Measurements from ENCODE around the gene MTARC2.

The MTARC2 gene

GRCh38 chr1:220754212-220754917 is 6.2 kb downstream of the MTARC2 start:
- no peak overlapping the region for H3K4me3 ChIP-seq (ENCODE audit: control insufficient read depth, low read depth, low read length)
- no peak for DNase-seq (ENCODE audit: low read depth)
- TF ChIP-seq CTCF (conservative IDR thresholded peaks at IDR 0.05; ENCODE audit: control insufficient read depth, insufficient read depth, low read depth, low read length), result no peak

- no peak overlapping the region for H3K4me3 ChIP-seq (ENCODE audit: control insufficient read depth, low read depth, low read length)
- TF ChIP-seq CTCF (conservative IDR thresholded peaks at IDR 0.05; ENCODE audit: control insufficient read depth, insufficient read depth, low read depth, low read length), result no peak
- no peak for DNase-seq (ENCODE audit: low read depth)
Observed at GRCh38 chr1:220754918-220755295, 6.8 kb downstream of the MTARC2 start.

- H3K4me3 ChIP-seq (ENCODE audit: control insufficient read depth, low read depth, low read length), result no peak overlapping the region
- DNase-seq (ENCODE audit: low read depth), result no peak
- TF ChIP-seq CTCF (conservative IDR thresholded peaks at IDR 0.05; ENCODE audit: control insufficient read depth, insufficient read depth, low read depth, low read length), result no peak
Observed at GRCh38 chr1:220755309-220755708, 7.2 kb downstream of the MTARC2 start.

- no peak overlapping the region for H3K4me3 ChIP-seq (ENCODE audit: control insufficient read depth, low read depth, low read length)
- DNase-seq (ENCODE audit: low read depth), result no peak
- no peak for TF ChIP-seq CTCF (conservative IDR thresholded peaks at IDR 0.05; ENCODE audit: control insufficient read depth, insufficient read depth, low read depth, low read length)
Observed at GRCh38 chr1:220757441-220757840, 9.3 kb downstream of the MTARC2 start.

GRCh38 chr1:220759147-220759546 is 11.0 kb downstream of the MTARC2 start:
- H3K4me3 ChIP-seq (ENCODE audit: control insufficient read depth, low read depth, low read length), result no peak overlapping the region
- DNase-seq (ENCODE audit: low read depth), result no peak
- TF ChIP-seq CTCF (conservative IDR thresholded peaks at IDR 0.05; ENCODE audit: control insufficient read depth, insufficient read depth, low read depth, low read length), result no peak

GRCh38 chr1:220761688-220762427 is 13.7 kb downstream of the MTARC2 start:
- TF ChIP-seq CTCF (conservative IDR thresholded peaks at IDR 0.05; ENCODE audit: control insufficient read depth, insufficient read depth, low read depth, low read length), result no peak
- H3K4me3 ChIP-seq (ENCODE audit: control insufficient read depth, low read depth, low read length), result no peak overlapping the region
- no peak for DNase-seq (ENCODE audit: low read depth)

All from fibroblast of mammary gland (primary cell).